Choroid plexus epithelial cell (primary cell): ENCODE results near the gene HECW1.

Source experiments
- DNase-seq: peaks from one replicate; pipeline ENCODE4 v3.0.0-alpha.2; 2010; ENCODE audit warnings: low read depth
- H3K4me3 ChIP-seq: 2 replicates; pipeline ENCODE4 v1.5.1; 2011; ENCODE audit warnings: low read depth, mild to moderate bottlenecking, control low read depth, low read length, moderate library complexity
- CTCF ChIP-seq: conservative IDR thresholded peaks from 2 replicates; pipeline ENCODE4 v1.5.1; 2011; ENCODE audit warnings: low read depth, mild to moderate bottlenecking, control low read depth, inconsistent platforms, low read length, moderate library complexity

Gene HECW1

GRCh38 chr7:43077732-43078391, 34.6 kb upstream of the HECW1 start:
- peak; percentile 36 for DNase-seq
- no peak for TF ChIP-seq CTCF
- no peak overlapping the region for H3K4me3 ChIP-seq

DNA sequence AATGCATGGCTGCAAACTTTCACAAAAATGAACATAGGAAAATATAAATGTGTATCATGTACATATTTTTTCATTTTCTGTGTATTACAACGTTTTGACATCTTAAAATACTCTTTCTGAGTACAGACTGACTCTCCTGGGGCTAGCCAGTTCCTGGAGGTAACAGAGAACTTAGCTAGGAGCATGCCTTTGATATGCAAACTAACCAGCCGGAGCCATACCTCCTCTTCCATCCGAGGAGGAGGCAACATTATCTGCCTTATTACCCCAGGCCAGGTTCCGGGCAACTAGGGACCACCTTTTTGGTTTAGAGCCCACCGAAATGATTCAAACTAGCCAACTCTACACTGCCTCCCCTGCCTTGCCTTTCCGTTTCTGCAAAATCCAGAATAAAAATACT, 33.7 kb upstream of the HECW1 start:
- TF ChIP-seq CTCF: no peak
- DNase-seq: no peak
- H3K4me3 ChIP-seq: no peak overlapping the region

DNA sequence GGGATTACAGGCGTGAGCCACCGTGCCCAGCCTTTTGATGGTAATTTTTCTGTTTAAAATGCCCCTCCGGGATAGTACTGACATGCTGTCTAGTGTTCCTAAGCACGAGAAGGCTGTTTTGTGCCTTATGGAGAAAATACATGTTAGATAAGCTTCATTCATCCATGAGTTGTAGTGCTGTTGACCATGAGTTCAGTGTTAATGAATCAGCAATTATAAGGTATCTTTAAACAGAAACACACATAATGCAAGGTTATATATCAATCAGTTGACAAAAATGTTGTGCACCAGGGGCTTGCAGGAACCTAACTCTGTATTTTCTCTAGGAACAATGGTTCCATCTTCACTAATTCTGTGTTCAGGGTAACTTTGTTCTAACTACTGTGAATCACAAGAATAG, 30.8 kb upstream of the HECW1 start:
- TF ChIP-seq CTCF: no peak
- no peak overlapping the region for H3K4me3 ChIP-seq
- no peak for DNase-seq

DNA sequence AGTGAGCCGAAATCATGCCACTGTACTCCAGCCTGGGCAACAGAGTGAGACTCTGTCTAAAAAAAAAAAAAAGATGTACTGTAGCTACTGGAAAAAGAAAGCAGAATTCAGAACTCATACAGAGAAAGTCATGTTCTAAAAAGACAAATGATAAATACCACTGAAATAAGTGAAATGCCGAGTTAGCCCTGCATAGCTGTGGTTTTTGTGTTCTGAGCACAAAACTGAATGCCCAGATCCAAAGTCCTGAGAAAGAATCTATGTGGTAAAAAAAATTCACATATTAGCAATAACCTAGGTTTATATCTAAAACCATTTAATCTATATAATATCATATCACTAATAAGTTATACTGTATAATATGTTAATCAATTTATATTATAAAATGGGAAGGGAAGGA, 29.3 kb upstream of the HECW1 start:
- TF ChIP-seq CTCF: no peak
- H3K4me3 ChIP-seq: no peak overlapping the region
- peak; percentile 70 for DNase-seq

- DNase-seq: no peak
- H3K4me3 ChIP-seq: no peak overlapping the region
- no peak for TF ChIP-seq CTCF
These were observed 27.4 kb upstream of the HECW1 start for GRCh38 chr7:43085017-43085416.

DNA sequence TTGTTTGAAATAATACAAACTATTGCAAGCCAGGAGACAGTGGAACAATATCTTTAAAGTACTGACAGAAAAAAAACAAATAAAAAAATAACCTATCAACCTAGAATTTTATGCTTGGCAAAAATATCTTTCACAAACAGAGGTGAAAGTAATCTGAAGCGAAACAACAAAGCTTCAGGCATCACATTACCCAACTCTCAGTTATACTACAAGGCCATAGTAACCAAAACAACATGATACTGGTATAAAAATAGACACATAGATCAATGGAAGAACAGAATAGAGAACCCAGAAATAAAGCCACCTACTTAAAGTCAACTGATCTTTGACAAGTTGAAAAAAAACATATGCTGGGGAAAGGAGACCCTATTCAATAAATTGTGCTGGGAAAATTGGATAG, 26.5 kb upstream of the HECW1 start:
- no peak overlapping the region for H3K4me3 ChIP-seq
- no peak for TF ChIP-seq CTCF
- DNase-seq: no peak

DNA sequence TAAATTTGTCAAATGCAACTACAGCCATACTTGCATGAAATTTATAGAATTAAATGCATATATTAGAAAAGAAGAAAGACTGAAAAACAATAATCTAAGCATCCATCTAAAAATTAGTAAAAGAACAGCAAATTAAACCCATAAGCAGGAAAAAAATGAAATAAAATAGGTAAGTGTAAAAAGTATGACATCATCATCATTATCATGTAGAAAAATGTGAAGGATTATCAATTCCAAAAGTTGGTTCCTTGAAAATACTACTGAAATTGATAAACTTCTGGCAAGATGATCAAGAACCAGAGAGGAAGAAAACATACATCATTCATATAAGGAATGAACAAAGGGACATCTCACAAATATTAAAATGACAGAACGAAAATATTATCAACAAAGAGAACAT, 19.6 kb upstream of the HECW1 start:
- TF ChIP-seq CTCF: no peak
- no peak overlapping the region for H3K4me3 ChIP-seq
- DNase-seq: no peak
